AG04450 (cell line): ENCODE measurements around the gene PRDM5. TPM values are rescaled to one million over a fixed set of nuclear protein-coding genes. Genes with fewer than 3 reads are reported as not detected.

Source experiments
- CTCF ChIA-PET: fragments of 300-600, 350-600 bp; formaldehyde crosslinking; extraction: SDS; loops from one replicate; lab custom pipeline; 2022; ENCODE audit warnings: antibody characterized with exemption, inconsistent platforms; lab: Charles Lee
- POLR2A ChIA-PET: fragments of 350-600 bp; formaldehyde crosslinking; extraction: SDS; loops from one replicate; lab custom pipeline; 2021; ENCODE audit warnings: antibody characterized with exemption, inconsistent platforms; lab: Yijun Ruan, JAX
- DNase-seq: peaks from one replicate; pipeline ENCODE4 v3.0.0-alpha.2; 2011; ENCODE audit warnings: low read depth, low spot score
- H3K27ac ChIP-seq: one replicate; pipeline ENCODE4 v1.5.1; 2012; ENCODE audit warnings: low read depth, low read length, control low read depth
- H3K27me3 ChIP-seq: one replicate; pipeline ENCODE4 v1.6.0; 2012; ENCODE audit warnings: low read length; ENCODE audit not compliant: control insufficient read depth, insufficient read depth
- H3K4me3 ChIP-seq: 2 replicates; pipeline ENCODE4 v1.5.1; 2011; ENCODE audit warnings: mild to moderate bottlenecking, low read depth, low read length, control low read depth
- H3K9me3 ChIP-seq: 2 replicates; pipeline ENCODE4 v1.5.1; 2012; ENCODE audit warnings: low read length; ENCODE audit not compliant: control insufficient read depth, insufficient read depth
- CTCF ChIP-seq: IDR thresholded peaks from 2 replicates; pipeline ENCODE4 v1.5.1; 2011; ENCODE audit warnings: low read depth, low read length, control low read depth, inconsistent platforms
- polyA plus RNA-seq: library from polyadenylated mRNA; depleted of rRNA; stranded (reverse); fragments of >200 nt; gene quantifications from 2 replicates; pipeline ENCODE4 v1.2.3, GENCODE V29; 2011

PRDM5 gene
- polyA plus RNA-seq, 1 experiment, result 12.3 TPM

GRCh38 chr4:120929847-120930246 is 7.3 kb upstream of the PRDM5 start:
- no peaks in the 10 kb centered on the region for H3K9me3 ChIP-seq
- no peak for TF ChIP-seq CTCF
- CTCF ChIA-PET, result interaction anchor here (0.7 kb wide), 1 partner anchor 26 kb away, joined by 3 read pairs; no protein-coding TSS in a partner anchor
- no peak overlapping the region for H3K4me3 ChIP-seq
- no peak overlapping the region for H3K27ac ChIP-seq
- POLR2A ChIA-PET, result no interaction called here
- H3K27me3 ChIP-seq, result no peaks in the 10 kb centered on the region
- no peak for DNase-seq

DNA sequence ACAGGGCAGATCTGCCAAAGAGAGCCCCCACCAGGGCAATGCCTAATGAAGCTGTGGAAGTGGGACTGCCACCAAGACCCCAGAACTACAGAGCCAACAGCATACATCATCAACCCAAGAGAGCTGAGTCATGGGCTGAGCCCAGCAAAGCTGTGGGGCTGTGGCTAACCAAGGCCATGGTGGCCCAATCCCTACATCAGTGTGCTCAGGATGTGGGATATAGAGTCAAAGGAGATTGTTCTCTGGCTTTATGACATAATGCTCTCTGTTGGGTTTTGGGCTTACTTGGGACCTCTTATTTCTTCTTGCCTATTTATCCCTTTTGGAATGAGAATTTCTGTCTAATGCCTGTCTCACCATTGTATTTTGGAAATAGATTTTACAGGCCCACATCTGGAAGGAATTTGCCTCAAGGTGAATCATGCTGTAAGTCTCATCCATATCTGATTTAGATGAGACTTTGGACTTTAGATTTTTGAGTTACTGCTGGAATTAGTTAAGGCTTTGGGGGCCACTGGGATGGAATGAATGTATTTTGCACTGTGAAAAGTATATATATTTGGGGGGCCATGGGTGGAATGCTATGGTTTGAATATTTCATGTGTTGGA is 5.4 kb upstream of the PRDM5 start:
- POLR2A ChIA-PET, result no interaction called here
- DNase-seq, result no peak
- CTCF ChIA-PET, result no interaction called here

DNA sequence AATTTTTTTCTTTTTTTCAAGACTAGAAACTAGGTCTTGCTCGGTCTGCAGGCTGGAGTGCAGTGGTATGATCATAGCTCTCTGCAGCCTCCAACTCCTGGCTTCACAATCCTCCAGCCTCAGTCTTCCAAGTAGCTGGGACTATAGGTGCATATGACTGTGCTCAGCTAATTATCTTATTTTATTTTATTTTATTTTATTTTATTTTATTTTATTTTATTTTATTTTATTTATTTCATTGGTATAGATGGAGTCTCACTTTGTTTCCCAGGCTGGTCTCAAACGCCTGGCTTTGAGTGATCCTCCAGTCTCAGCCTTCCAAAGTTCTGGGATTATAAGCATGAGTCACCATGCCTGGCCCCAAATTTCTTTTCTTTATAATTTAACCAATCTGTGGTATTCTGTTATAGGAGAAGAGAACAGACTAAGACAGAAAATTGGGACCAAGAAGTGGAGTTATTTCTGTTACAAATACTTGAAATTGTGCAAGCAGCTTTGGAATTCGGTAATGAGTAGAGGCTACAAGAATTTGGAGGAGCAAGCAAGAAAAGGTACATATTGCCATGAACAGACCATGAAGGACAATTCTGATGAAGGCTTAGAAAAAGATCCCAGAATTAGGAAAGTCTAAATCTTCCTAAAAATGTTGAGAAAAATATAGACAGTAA is 4.0 kb upstream of the PRDM5 start:
- ChIA-PET POLR2A (no interaction called here), CTCF (no interaction called here)
- Histone ChIP-seq H3K27me3 (no peaks in the 10 kb centered on the region), H3K27ac (no peak overlapping the region), H3K4me3 (no peak overlapping the region), H3K9me3 (no peaks in the 10 kb centered on the region)
- DNase-seq, result no peak
- TF ChIP-seq CTCF, result no peak

More for the DNA sequence above, 5.4 kb upstream of the PRDM5 start:
- Histone ChIP-seq H3K27ac (no peak overlapping the region), H3K9me3 (no peaks in the 10 kb centered on the region), H3K27me3 (no peaks in the 10 kb centered on the region), H3K4me3 (no peak overlapping the region)
- TF ChIP-seq CTCF, result no peak

- no peak for TF ChIP-seq CTCF
- no peak for DNase-seq
- Histone ChIP-seq H3K27ac (no peak overlapping the region), H3K4me3 (no peak overlapping the region), H3K9me3 (no peaks in the 10 kb centered on the region), H3K27me3 (no peaks in the 10 kb centered on the region)
- ChIA-PET POLR2A (no interaction called here), CTCF (interaction anchor here (1.0 to 2.2 kb wide), 2 partner anchors 53 to 201 kb away, joined by 4 to 6 read pairs; no protein-coding TSS in a partner anchor)
Observed at GRCh38 chr4:120924931-120925330, 2.4 kb upstream of the PRDM5 start.

DNA sequence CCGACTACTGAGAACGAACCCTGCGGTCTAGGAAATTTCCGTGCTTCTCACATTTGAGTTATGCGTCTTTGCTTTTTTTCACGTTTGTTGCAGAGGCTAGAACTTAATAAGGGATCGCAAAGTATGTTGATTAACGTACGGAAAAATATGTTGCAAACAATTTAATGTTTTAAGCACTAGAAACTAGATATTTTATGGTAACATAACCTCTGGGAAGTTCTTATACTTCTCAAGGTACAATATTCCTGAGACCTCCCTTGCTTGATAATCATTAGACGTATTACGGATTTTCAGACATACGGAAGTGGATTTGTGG is 639 bp upstream of the PRDM5 start:
- Histone ChIP-seq H3K9me3 (no peaks in the 10 kb centered on the region), H3K4me3 (peak overlapping the region; percentile 71), H3K27ac (no peak overlapping the region), H3K27me3 (no peaks in the 10 kb centered on the region)
- DNase-seq, result no peak
- ChIA-PET CTCF (interaction anchor here (2.2 kb wide), 1 partner anchor 55 kb away, joined by 6 read pairs; no protein-coding TSS in a partner anchor), POLR2A (interaction anchor here (0.6 kb wide), 1 partner anchor 19 kb away, joined by 3 read pairs; no protein-coding TSS in a partner anchor)
- TF ChIP-seq CTCF, result no peak
